DOHH2 (cell line): ENCODE measurements around the gene GFER.
"Not testable (repeated sequence)": the region's sequence is repeated elsewhere in the genome, so short reads cannot be mapped to it uniquely, and the experiment has no call there.

Experiments
- H3F3A ChIP-seq: fragments of 200-600 bp; sonication (generic), shearing (Covaris generic); 2 replicates; pipeline ENCODE4 v1.6.0; 2016; ENCODE audit warnings: antibody characterized with exemption, mild to moderate bottlenecking; ENCODE audit not compliant: control insufficient read depth, insufficient read depth
- H3K27ac ChIP-seq: fragments of 200-600 bp; sonication (generic); 2 replicates; pipeline ENCODE4 v1.5.1; 2014; ENCODE audit warnings: low read depth, mild to moderate bottlenecking, low read length, moderate library complexity
- H3K27me3 ChIP-seq: fragments of 200-600 bp; sonication (generic); 2 replicates; pipeline ENCODE4 v1.6.1; 2014; ENCODE audit warnings: mild to moderate bottlenecking, low read length, mixed read lengths; ENCODE audit not compliant: control insufficient read depth
- H3K36me3 ChIP-seq: fragments of 200-600 bp; sonication (generic); 2 replicates; pipeline ENCODE4 v1.6.1; 2014; ENCODE audit warnings: mild to moderate bottlenecking, low read length, moderate library complexity, mixed read lengths; ENCODE audit not compliant: control insufficient read depth
- H3K4me1 ChIP-seq: fragments of 200-600 bp; sonication (generic); 2 replicates; pipeline ENCODE4 v1.6.1; 2014; ENCODE audit warnings: mild to moderate bottlenecking, low read length, mixed read lengths; ENCODE audit not compliant: control insufficient read depth
- H3K4me2 ChIP-seq: fragments of 200-600 bp; sonication (generic); 2 replicates; pipeline ENCODE4 v1.6.0; 2014; ENCODE audit warnings: mild to moderate bottlenecking, low read length, moderate library complexity
- H3K4me3 ChIP-seq: fragments of 200-600 bp; sonication (generic); 2 replicates; pipeline ENCODE4 v1.5.1; 2014; ENCODE audit warnings: mild to moderate bottlenecking, low read length, mixed read lengths
- H3K79me2 ChIP-seq: fragments of 200-600 bp; sonication (generic); 2 replicates; pipeline ENCODE4 v1.6.1; 2014; ENCODE audit warnings: mild to moderate bottlenecking, low read length, mixed read lengths; ENCODE audit not compliant: control insufficient read depth
- H3K9me2 ChIP-seq: fragments of 200-600 bp; sonication (generic); replicated peaks from 2 replicates; pipeline ENCODE4 v1.6.1; 2014; ENCODE audit warnings: mild to moderate bottlenecking, low read length, mixed read lengths; ENCODE audit not compliant: control insufficient read depth
- H3K9me3 ChIP-seq: fragments of 200-600 bp; sonication (generic); 2 replicates; pipeline ENCODE4 v1.6.1; 2014; ENCODE audit warnings: antibody characterized with exemption, low read length, mixed read lengths; ENCODE audit not compliant: control insufficient read depth, insufficient read depth
- H4K20me1 ChIP-seq: fragments of 200-600 bp; sonication (generic); 2 replicates; pipeline ENCODE4 v1.6.0; 2014; ENCODE audit warnings: low read depth, mild to moderate bottlenecking, antibody characterized with exemption, low read length, moderate library complexity; ENCODE audit not compliant: control insufficient read depth, insufficient read depth
- CTCF ChIP-seq: fragments of 200-600 bp; sonication (generic); IDR thresholded peaks from one replicate; pipeline ENCODE4 v1.5.1; 2014; ENCODE audit warnings: antibody characterized with exemption, mild to moderate bottlenecking, low read depth, low read length; ENCODE audit not compliant: poor library complexity, severe bottlenecking
- EZH2phosphoT487 ChIP-seq: fragments of 200-600 bp; sonication (generic); IDR thresholded peaks from 2 replicates; pipeline ENCODE4 v1.6.1; 2017; ENCODE audit warnings: borderline replicate concordance, mild to moderate bottlenecking, antibody characterized with exemption, low read length, moderate library complexity, mixed read lengths

The GFER gene

GRCh38 chr16:1961651-1962067 lies 22.3 kb upstream of the GFER start:
- no peak for TF ChIP-seq EZH2phosphoT487
- TF ChIP-seq CTCF: no peak
- Histone ChIP-seq H3F3A (peaks cover 43% of the 10 kb centered on the region), H3K36me3 (peaks cover 65% of the 10 kb centered on the region), H3K4me3 (peak overlapping the region; percentile 100), H3K79me2 (peaks cover 61% of the 10 kb centered on the region), H4K20me1 (peaks cover 10% of the 10 kb centered on the region), H3K4me2 (peak overlapping the region; percentile 99), H3K27ac (peak overlapping the region; percentile 62), H3K27me3 (no peaks in the 10 kb centered on the region), H3K9me2 (no peaks in the 10 kb centered on the region), H3K4me1 (peaks cover 41% of the 10 kb centered on the region), H3K9me3 (no peaks in the 10 kb centered on the region)

GRCh38 chr16:1962161-1963153 lies 21.5 kb upstream of the GFER start:
- H3K36me3 ChIP-seq: peaks cover 72% of the 10 kb centered on the region
- H3F3A ChIP-seq: peaks cover 43% of the 10 kb centered on the region
- H3K79me2 ChIP-seq: peaks cover 68% of the 10 kb centered on the region
- H3K4me2 ChIP-seq: peak overlapping the region; percentile 99
- H3K4me1 ChIP-seq: peaks cover 41% of the 10 kb centered on the region
- not testable (repeated sequence) for H3K9me2 ChIP-seq, H3K9me3 ChIP-seq, H3K27me3 ChIP-seq, H4K20me1 ChIP-seq
- peak overlapping the region; percentile 91 for H3K27ac ChIP-seq
- peak overlapping the region; percentile 100 for H3K4me3 ChIP-seq

GRCh38 chr16:1963806-1964505 lies 20.0 kb upstream of the GFER start:
- Histone ChIP-seq H3K79me2 (peaks cover 68% of the 10 kb centered on the region), H3K9me3 (no peaks in the 10 kb centered on the region), H3K4me1 (peaks cover 39% of the 10 kb centered on the region), H3K9me2 (no peaks in the 10 kb centered on the region), H3K27me3 (no peaks in the 10 kb centered on the region), H3K4me3 (peak overlapping the region; percentile 100), H4K20me1 (peaks cover 10% of the 10 kb centered on the region), H3K36me3 (peaks cover 75% of the 10 kb centered on the region), H3F3A (peaks cover 43% of the 10 kb centered on the region), H3K4me2 (peak overlapping the region; percentile 99), H3K27ac (peak overlapping the region; percentile 91)
- TF ChIP-seq CTCF (peak; percentile 27), EZH2phosphoT487 (no peak)
